ENCODE data around the gene SLC16A8.

The SLC16A8 gene

GRCh38 chr22:38029370-38029769 lies 54.6 kb downstream of the SLC16A8 start:
- no peak for DNase-seq (ENCODE audit: low read depth, low spot score)

- DNase-seq (ENCODE audit: low read depth, low spot score) = no peak
Observed at GRCh38 chr22:38028344-38029130, 55.4 kb downstream of the SLC16A8 start.
